Natural killer cell treated with Interleukin-12 subunit alpha and Interleukin-12 subunit beta and Interleukin-15 and Interleukin-18, amount 100 ng/mL, for 72 hours (primary cell): ENCODE measurements around the gene RUSC1. TPM values are rescaled to one million over a fixed set of nuclear protein-coding genes. Genes with fewer than 3 reads are reported as not detected.
A peak's percentile ranks its signal among the peaks of the same experiment; 100 is the strongest.

Source experiments
- ATAC-seq, 2 donors: fragments of 150-1000 bp; cut with Tn5 transposase in 1 of 2; sonication (Bioruptor Pico), chemical (Tn5 transposase) in 1 of 2; 2 replicates each; pipeline ENCODE4 v1.10.0; 2021
- DNase-seq: peaks from one replicate; pipeline ENCODE4 v3.0.0; 2022; ENCODE audit warnings: low spot score
- H3K27ac Mint-ChIP-seq, 2 donors: 1 replicate in 1 of 2; 2 replicates in 1 of 2; pipeline ENCODE4 v1.8.0; 2022; ENCODE audit warnings: mixed read lengths in 2 of 2, mild to moderate bottlenecking in 1 of 2, moderate library complexity in 1 of 2
- H3K27me3 Mint-ChIP-seq, 2 donors: 1 replicate in 1 of 2; 2 replicates in 1 of 2; pipeline ENCODE4 v1.8.0; 2022; ENCODE audit warnings: mixed read lengths in 2 of 2
- H3K36me3 Mint-ChIP-seq: one replicate; pipeline ENCODE4 v1.8.0; 2022; ENCODE audit warnings: mixed read lengths
- H3K4me1 Mint-ChIP-seq, 2 donors: 1 replicate in 1 of 2; 2 replicates in 1 of 2; pipeline ENCODE4 v1.8.0; 2022; ENCODE audit warnings: low read depth in 2 of 2, mixed read lengths in 2 of 2, mild to moderate bottlenecking in 1 of 2
- H3K4me3 Mint-ChIP-seq: one replicate; pipeline ENCODE4 v1.8.0; 2022; ENCODE audit warnings: mixed read lengths
- H3K9me3 Mint-ChIP-seq: 2 replicates; pipeline ENCODE4 v1.8.0; 2022; ENCODE audit warnings: mixed read lengths
- total RNA-seq, 2 donors: library from RNA; stranded (reverse); gene quantifications; one replicate each; pipeline ENCODE4 v1.2.3, GENCODE V29; 2022

The RUSC1 gene
- total RNA-seq: 10 to 100 TPM; 26.2 to 40.1 TPM

- Mint-ChIP-seq H3K27ac (peak within 1 kb of the TSS; percentile 18 to 47), H3K36me3 (peaks cover 11% of the 10 kb centered on the region), H3K4me3 (peak within 1 kb of the TSS; percentile 70), H3K4me1 (peaks cover 27 to 30% of the 10 kb centered on the region in 2 donors), H3K27me3 (no peaks in the 10 kb centered on the region), H3K9me3 (no peaks in the 10 kb centered on the region)
- DNase-seq: peak; percentile 78
- ATAC-seq: peak; percentile 16 to 22
Measured at GRCh38 chr1:155320661-155321617, at the start of gene RUSC1. TSS of gene RUSC1 (plus strand) at chr1:155320894. CDS start at chr1:155321774, 880 bp downstream.

GRCh38 chr1:155272466-155273342 lies 48.0 kb upstream of the RUSC1 start:
- H3K27ac Mint-ChIP-seq: peak overlapping the region; percentile 75 to 83
- H3K27me3 Mint-ChIP-seq: no peaks in the 10 kb centered on the region
- ATAC-seq (peak; percentile 61 to 65), DNase-seq (no peak)
- peak overlapping the region; percentile 93 for H3K4me3 Mint-ChIP-seq
- H3K36me3 Mint-ChIP-seq: peaks cover 25% of the 10 kb centered on the region
- peaks cover 40 to 42% of the 10 kb centered on the region in 2 donors for H3K4me1 Mint-ChIP-seq
- H3K9me3 Mint-ChIP-seq: no peaks in the 10 kb centered on the region

GRCh38 chr1:155273343-155274245 lies 47.1 kb upstream of the RUSC1 start, which contains the start of gene CLK2:
TSS of gene CLK2 (minus strand) at chr1:155273504. CDS start at chr1:155270977, 2,527 bp downstream.
- no peaks in the 10 kb centered on the region for H3K27me3 Mint-ChIP-seq
- peak; percentile 99 for DNase-seq
- no peaks in the 10 kb centered on the region for H3K9me3 Mint-ChIP-seq
- ATAC-seq: peak; percentile 94 to 95
- H3K4me1 Mint-ChIP-seq: peaks cover 42 to 43% of the 10 kb centered on the region in 2 donors
- peaks cover 20% of the 10 kb centered on the region for H3K36me3 Mint-ChIP-seq
- H3K4me3 Mint-ChIP-seq: peak within 1 kb of the TSS; percentile 93
- H3K27ac Mint-ChIP-seq: peak within 1 kb of the TSS; percentile 75 to 83

GRCh38 chr1:155277070-155277901 lies 43.4 kb upstream of the RUSC1 start, which contains the start of gene HCN3:
TSS of gene HCN3 (plus strand) at chr1:155277463. CDS start at chr1:155277591, 128 bp downstream.
- ATAC-seq (peak; percentile 82 to 89), DNase-seq (peak; percentile 96)
- Mint-ChIP-seq H3K27me3 (no peaks in the 10 kb centered on the region), H3K36me3 (peaks cover 6% of the 10 kb centered on the region), H3K9me3 (no peaks in the 10 kb centered on the region), H3K27ac (peak within 1 kb of the TSS in 1 of 2 donors; percentile 30), H3K4me3 (peak within 1 kb of the TSS; percentile 81), H3K4me1 (peaks cover 26 to 38% of the 10 kb centered on the region in 2 donors)

- no peak for ATAC-seq
- H3K36me3 Mint-ChIP-seq: no peaks in the 10 kb centered on the region
- DNase-seq: no peak
Measured at GRCh38 chr1:155277902-155278688, 42.6 kb upstream of the RUSC1 start.

GRCh38 chr1:155278689-155279160 lies 42.0 kb upstream of the RUSC1 start:
- peak overlapping the region; percentile 81 for H3K4me3 Mint-ChIP-seq
- H3K27ac Mint-ChIP-seq: no peak overlapping the region
- no peaks in the 10 kb centered on the region for H3K27me3 Mint-ChIP-seq

More at GRCh38 chr1:155277902-155278688, 42.6 kb upstream of the RUSC1 start:
- Mint-ChIP-seq H3K27me3 (no peaks in the 10 kb centered on the region), H3K9me3 (no peaks in the 10 kb centered on the region), H3K27ac (no peak overlapping the region), H3K4me1 (peaks cover 21 to 30% of the 10 kb centered on the region in 2 donors), H3K4me3 (peak overlapping the region; percentile 81)

GRCh38 chr1:155279268-155279667 lies 41.4 kb upstream of the RUSC1 start:
- Mint-ChIP-seq H3K4me3 (no peak overlapping the region), H3K9me3 (no peaks in the 10 kb centered on the region), H3K4me1 (peaks cover 15 to 25% of the 10 kb centered on the region in 2 donors), H3K27ac (no peak overlapping the region), H3K36me3 (no peaks in the 10 kb centered on the region), H3K27me3 (no peaks in the 10 kb centered on the region)
- no peak for ATAC-seq
- DNase-seq: no peak

More at GRCh38 chr1:155278689-155279160, 42.0 kb upstream of the RUSC1 start:
- ATAC-seq (no peak), DNase-seq (no peak)
- peaks cover 17 to 28% of the 10 kb centered on the region in 2 donors for H3K4me1 Mint-ChIP-seq
- H3K9me3 Mint-ChIP-seq: no peaks in the 10 kb centered on the region
- no peaks in the 10 kb centered on the region for H3K36me3 Mint-ChIP-seq

- DNase-seq (no peak), ATAC-seq (no peak)
- Mint-ChIP-seq H3K4me1 (peaks cover 0 to 7% of the 10 kb centered on the region in 2 donors), H3K9me3 (no peaks in the 10 kb centered on the region), H3K27ac (no peak overlapping the region), H3K27me3 (no peaks in the 10 kb centered on the region), H3K36me3 (no peaks in the 10 kb centered on the region), H3K4me3 (no peak overlapping the region)
Measured at GRCh38 chr1:155282488-155283091, 38.1 kb upstream of the RUSC1 start.

GRCh38 chr1:155284476-155284875 lies 36.2 kb upstream of the RUSC1 start:
- H3K4me3 Mint-ChIP-seq: no peak overlapping the region

GRCh38 chr1:155285063-155285462 lies 35.6 kb upstream of the RUSC1 start:
- peak overlapping the region in 1 of 2 donors; percentile 12 for H3K27ac Mint-ChIP-seq
- DNase-seq (no peak), ATAC-seq (no peak)
- no peaks in the 10 kb centered on the region for H3K9me3 Mint-ChIP-seq
- H3K27me3 Mint-ChIP-seq: no peaks in the 10 kb centered on the region
- no peaks in the 10 kb centered on the region for H3K36me3 Mint-ChIP-seq
- no peaks in the 10 kb centered on the region for H3K4me1 Mint-ChIP-seq
- no peak overlapping the region for H3K4me3 Mint-ChIP-seq

More at GRCh38 chr1:155284476-155284875, 36.2 kb upstream of the RUSC1 start:
- H3K27ac Mint-ChIP-seq: no peak overlapping the region
- no peak for ATAC-seq
- H3K4me1 Mint-ChIP-seq: no peaks in the 10 kb centered on the region
- no peaks in the 10 kb centered on the region for H3K27me3 Mint-ChIP-seq
- no peaks in the 10 kb centered on the region for H3K36me3 Mint-ChIP-seq
- no peak for DNase-seq
- H3K9me3 Mint-ChIP-seq: no peaks in the 10 kb centered on the region

GRCh38 chr1:155285631-155286044 lies 35.1 kb upstream of the RUSC1 start:
- H3K27me3 Mint-ChIP-seq: no peaks in the 10 kb centered on the region
- ATAC-seq (no peak), DNase-seq (no peak)
- no peak overlapping the region for H3K27ac Mint-ChIP-seq
- H3K4me1 Mint-ChIP-seq: no peaks in the 10 kb centered on the region
- no peak overlapping the region for H3K4me3 Mint-ChIP-seq
- H3K9me3 Mint-ChIP-seq: no peaks in the 10 kb centered on the region
- no peaks in the 10 kb centered on the region for H3K36me3 Mint-ChIP-seq
